ENCODE measurements around the gene UFSP2.

Gene UFSP2

GRCh38 chr4:185425647-185426352, at the start of gene UFSP2:
UFSP2 (minus strand) TSS chr4:185425964; CDS start chr4:185425868, 96 bp downstream.
- peak; percentile 87 for DNase-seq (ENCODE audit: low spot score)
- in situ Hi-C loops (cut with MboI; ENCODE audit: low pct_unique_long_range_greater_than_20kb, low sequenced_read_pairs, unreplicated experiment): no loop called here
- no peak for TF ChIP-seq CTCF (IDR thresholded peaks at IDR 0.05; ENCODE audit: extremely low read depth, insufficient read depth, missing control alignments)

GRCh38 chr4:185473247-185473646, 47.5 kb upstream of the UFSP2 start:
- in situ Hi-C loops (cut with MboI; ENCODE audit: low pct_unique_long_range_greater_than_20kb, low sequenced_read_pairs, unreplicated experiment): no loop called here
- no peak for DNase-seq (ENCODE audit: low spot score)
- no peak for TF ChIP-seq CTCF (IDR thresholded peaks at IDR 0.05; ENCODE audit: extremely low read depth, insufficient read depth, missing control alignments)

GRCh38 chr4:185472103-185472542, 46.4 kb upstream of the UFSP2 start:
- TF ChIP-seq CTCF (IDR thresholded peaks at IDR 0.05; ENCODE audit: extremely low read depth, insufficient read depth, missing control alignments): no peak
- no peak for DNase-seq (ENCODE audit: low spot score)
- in situ Hi-C loops (cut with MboI; ENCODE audit: low pct_unique_long_range_greater_than_20kb, low sequenced_read_pairs, unreplicated experiment): no loop called here

GRCh38 chr4:185471235-185472102, 45.7 kb upstream of the UFSP2 start, which contains the start of gene CCDC110:
CCDC110 (minus strand) TSS chr4:185471733; CDS start chr4:185471683, 50 bp downstream.
- peak; percentile 89 for TF ChIP-seq CTCF (IDR thresholded peaks at IDR 0.05; ENCODE audit: extremely low read depth, insufficient read depth, missing control alignments)
- in situ Hi-C loops (cut with MboI; ENCODE audit: low pct_unique_long_range_greater_than_20kb, low sequenced_read_pairs, unreplicated experiment): no loop called here
- DNase-seq (ENCODE audit: low spot score): peak; percentile 100

GRCh38 chr4:185470501-185471195, 44.9 kb upstream of the UFSP2 start:
- in situ Hi-C loops (cut with MboI; ENCODE audit: low pct_unique_long_range_greater_than_20kb, low sequenced_read_pairs, unreplicated experiment): no loop called here
- no peak for TF ChIP-seq CTCF (IDR thresholded peaks at IDR 0.05; ENCODE audit: extremely low read depth, insufficient read depth, missing control alignments)
- DNase-seq (ENCODE audit: low spot score): peak; percentile 17

- in situ Hi-C loops (cut with MboI; ENCODE audit: low pct_unique_long_range_greater_than_20kb, low sequenced_read_pairs, unreplicated experiment): no loop called here
Measured at GRCh38 chr4:185469580-185470154, 43.9 kb upstream of the UFSP2 start.

More at GRCh38 chr4:185469580-185470154, 43.9 kb upstream of the UFSP2 start:
- no peak for TF ChIP-seq CTCF (IDR thresholded peaks at IDR 0.05; ENCODE audit: extremely low read depth, insufficient read depth, missing control alignments)
- DNase-seq (ENCODE audit: low spot score): no peak

Data from GM13977 (cell line).